Liver (tissue), 3 donors: ENCODE data around the gene CARD8.

ENCODE experiments used
- TAF1 ChIP-seq: conservative IDR thresholded peaks from 2 replicates; pipeline ENCODE4 v1.6.1; 2016; ENCODE audit warnings: antibody characterized with exemption, mild to moderate bottlenecking
- TF ChIP-seq, protein P1 (sequence below): fragments of 150-350 bp; IDR thresholded peaks from 2 replicates; pipeline ENCODE4 v1.5.1; 2017; ENCODE audit warnings: improper control_type of control experiment, low read depth, low read length; ENCODE audit not compliant: missing input control
- donor health status: healthy.
- donor health status: healthy.

DNA sequence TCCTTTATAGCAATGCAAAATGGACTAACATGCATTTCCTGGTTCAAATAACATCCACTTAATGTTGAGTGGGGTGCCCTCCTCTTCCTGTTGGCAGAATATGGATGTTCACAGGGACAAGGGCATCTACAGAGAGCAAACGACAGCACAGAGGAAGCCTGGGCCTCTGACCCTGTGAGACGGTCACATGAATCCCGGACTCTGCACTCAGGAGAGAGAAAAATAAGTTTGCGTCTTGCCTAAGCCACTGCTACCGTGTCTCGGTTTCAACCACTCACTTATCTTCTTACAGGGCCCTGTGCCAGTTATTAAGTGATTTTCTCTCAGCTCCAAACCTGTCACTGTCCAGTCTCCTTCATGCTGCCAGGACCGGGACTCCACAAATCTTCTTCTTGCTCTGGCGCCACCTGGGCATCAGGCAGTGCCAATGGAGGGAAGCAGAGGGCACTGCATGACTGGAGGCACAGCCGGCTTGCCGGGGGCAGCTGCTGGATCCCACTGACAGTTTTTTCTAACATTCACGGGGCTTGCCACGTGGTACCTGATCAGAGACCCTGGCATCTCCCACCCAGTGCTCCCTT is 97.4 kb downstream of the CARD8 start:
- no peak for TF ChIP-seq TAF1
- TF ChIP-seq, protein P1, sequence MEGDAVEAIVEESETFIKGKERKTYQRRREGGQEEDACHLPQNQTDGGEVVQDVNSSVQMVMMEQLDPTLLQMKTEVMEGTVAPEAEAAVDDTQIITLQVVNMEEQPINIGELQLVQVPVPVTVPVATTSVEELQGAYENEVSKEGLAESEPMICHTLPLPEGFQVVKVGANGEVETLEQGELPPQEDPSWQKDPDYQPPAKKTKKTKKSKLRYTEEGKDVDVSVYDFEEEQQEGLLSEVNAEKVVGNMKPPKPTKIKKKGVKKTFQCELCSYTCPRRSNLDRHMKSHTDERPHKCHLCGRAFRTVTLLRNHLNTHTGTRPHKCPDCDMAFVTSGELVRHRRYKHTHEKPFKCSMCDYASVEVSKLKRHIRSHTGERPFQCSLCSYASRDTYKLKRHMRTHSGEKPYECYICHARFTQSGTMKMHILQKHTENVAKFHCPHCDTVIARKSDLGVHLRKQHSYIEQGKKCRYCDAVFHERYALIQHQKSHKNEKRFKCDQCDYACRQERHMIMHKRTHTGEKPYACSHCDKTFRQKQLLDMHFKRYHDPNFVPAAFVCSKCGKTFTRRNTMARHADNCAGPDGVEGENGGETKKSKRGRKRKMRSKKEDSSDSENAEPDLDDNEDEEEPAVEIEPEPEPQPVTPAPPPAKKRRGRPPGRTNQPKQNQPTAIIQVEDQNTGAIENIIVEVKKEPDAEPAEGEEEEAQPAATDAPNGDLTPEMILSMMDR = no peak
